ENCODE measurements around the gene AGPS.

AGPS gene

DNA sequence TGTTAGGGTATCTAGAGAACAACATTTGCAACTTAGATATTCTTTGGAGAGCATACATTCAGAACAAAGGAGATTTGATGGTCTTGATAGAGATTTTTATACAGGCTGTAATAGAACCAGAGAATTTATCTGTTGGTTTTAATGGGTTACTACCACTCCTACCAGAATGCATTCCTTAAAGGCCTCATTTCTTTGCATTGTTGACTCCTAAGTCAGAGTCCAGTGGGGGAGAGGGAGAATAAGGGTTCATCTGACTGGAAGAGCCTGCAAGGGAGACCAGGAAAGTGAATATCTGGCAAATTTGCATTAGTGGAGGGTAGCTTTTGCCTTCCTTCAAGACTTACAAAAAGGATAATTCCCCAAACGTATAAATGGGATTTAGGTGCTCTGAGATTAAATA is 29.7 kb downstream of the AGPS start:
- no peak for TF ChIP-seq ZNF76 (tag by site-specific recombination; IDR thresholded peaks at IDR 0.05; ENCODE audit: borderline replicate concordance, low read depth)
- no peak for TF ChIP-seq ZFP69B (tag by site-specific recombination; IDR thresholded peaks at IDR 0.05)
- no peak for TF ChIP-seq ZNF114 (tag by site-specific recombination; IDR thresholded peaks at IDR 0.05)
- no peak for TF ChIP-seq ZNF785 (tag by site-specific recombination; IDR thresholded peaks at IDR 0.05)
- TF ChIP-seq, protein P1, sequence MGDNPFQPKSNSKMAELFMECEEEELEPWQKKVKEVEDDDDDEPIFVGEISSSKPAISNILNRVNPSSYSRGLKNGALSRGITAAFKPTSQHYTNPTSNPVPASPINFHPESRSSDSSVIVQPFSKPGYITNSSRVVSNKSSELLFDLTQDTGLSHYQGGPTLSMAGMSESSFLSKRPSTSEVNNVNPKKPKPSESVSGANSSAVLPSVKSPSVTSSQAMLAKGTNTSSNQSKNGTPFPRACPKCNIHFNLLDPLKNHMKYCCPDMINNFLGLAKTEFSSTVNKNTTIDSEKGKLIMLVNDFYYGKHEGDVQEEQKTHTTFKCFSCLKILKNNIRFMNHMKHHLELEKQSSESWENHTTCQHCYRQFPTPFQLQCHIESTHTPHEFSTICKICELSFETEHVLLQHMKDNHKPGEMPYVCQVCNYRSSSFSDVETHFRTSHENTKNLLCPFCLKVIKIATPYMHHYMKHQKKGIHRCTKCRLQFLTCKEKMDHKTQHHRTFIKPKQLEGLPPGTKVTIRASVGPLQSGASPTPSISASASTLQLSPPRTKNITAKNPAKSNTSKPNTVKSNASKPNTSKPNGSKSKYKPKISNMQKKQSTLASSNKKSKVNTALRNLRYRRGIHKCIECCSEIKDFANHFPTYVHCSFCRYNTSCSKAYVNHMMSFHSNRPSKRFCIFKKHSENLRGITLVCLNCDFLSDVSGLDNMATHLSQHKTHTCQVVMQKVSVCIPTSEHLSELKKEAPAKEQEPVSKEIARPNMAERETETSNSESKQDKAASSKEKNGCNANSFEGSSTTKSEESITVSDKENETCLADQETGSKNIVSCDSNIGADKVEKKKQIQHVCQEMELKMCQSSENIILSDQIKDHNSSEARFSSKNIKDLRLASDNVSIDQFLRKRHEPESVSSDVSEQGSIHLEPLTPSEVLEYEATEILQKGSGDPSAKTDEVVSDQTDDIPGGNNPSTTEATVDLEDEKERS (tag by site-specific recombination; IDR thresholded peaks at IDR 0.05) = no peak
- TF ChIP-seq, protein P2, sequence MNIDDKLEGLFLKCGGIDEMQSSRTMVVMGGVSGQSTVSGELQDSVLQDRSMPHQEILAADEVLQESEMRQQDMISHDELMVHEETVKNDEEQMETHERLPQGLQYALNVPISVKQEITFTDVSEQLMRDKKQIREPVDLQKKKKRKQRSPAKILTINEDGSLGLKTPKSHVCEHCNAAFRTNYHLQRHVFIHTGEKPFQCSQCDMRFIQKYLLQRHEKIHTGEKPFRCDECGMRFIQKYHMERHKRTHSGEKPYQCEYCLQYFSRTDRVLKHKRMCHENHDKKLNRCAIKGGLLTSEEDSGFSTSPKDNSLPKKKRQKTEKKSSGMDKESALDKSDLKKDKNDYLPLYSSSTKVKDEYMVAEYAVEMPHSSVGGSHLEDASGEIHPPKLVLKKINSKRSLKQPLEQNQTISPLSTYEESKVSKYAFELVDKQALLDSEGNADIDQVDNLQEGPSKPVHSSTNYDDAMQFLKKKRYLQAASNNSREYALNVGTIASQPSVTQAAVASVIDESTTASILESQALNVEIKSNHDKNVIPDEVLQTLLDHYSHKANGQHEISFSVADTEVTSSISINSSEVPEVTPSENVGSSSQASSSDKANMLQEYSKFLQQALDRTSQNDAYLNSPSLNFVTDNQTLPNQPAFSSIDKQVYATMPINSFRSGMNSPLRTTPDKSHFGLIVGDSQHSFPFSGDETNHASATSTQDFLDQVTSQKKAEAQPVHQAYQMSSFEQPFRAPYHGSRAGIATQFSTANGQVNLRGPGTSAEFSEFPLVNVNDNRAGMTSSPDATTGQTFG (tag by site-specific recombination; IDR thresholded peaks at IDR 0.05; ENCODE audit: borderline replicate concordance) = no peak
- TF ChIP-seq, protein P3, sequence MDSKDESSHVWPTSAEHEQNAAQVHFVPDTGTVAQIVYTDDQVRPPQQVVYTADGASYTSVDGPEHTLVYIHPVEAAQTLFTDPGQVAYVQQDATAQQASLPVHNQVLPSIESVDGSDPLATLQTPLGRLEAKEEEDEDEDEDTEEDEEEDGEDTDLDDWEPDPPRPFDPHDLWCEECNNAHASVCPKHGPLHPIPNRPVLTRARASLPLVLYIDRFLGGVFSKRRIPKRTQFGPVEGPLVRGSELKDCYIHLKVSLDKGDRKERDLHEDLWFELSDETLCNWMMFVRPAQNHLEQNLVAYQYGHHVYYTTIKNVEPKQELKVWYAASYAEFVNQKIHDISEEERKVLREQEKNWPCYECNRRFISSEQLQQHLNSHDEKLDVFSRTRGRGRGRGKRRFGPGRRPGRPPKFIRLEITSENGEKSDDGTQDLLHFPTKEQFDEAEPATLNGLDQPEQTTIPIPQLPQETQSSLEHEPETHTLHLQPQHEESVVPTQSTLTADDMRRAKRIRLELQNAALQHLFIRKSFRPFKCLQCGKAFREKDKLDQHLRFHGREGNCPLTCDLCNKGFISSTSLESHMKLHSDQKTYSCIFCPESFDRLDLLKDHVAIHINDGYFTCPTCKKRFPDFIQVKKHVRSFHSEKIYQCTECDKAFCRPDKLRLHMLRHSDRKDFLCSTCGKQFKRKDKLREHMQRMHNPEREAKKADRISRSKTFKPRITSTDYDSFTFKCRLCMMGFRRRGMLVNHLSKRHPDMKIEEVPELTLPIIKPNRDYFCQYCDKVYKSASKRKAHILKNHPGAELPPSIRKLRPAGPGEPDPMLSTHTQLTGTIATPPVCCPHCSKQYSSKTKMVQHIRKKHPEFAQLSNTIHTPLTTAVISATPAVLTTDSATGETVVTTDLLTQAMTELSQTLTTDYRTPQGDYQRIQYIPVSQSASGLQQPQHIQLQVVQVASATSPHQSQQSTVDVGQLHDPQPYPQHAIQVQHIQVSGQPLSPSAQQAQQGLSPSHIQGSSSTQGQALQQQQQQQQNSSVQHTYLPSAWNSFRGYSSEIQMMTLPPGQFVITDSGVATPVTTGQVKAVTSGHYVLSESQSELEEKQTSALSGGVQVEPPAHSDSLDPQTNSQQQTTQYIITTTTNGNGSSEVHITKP (tag by site-specific recombination; IDR thresholded peaks at IDR 0.05) = no peak
- TF ChIP-seq, protein P4, sequence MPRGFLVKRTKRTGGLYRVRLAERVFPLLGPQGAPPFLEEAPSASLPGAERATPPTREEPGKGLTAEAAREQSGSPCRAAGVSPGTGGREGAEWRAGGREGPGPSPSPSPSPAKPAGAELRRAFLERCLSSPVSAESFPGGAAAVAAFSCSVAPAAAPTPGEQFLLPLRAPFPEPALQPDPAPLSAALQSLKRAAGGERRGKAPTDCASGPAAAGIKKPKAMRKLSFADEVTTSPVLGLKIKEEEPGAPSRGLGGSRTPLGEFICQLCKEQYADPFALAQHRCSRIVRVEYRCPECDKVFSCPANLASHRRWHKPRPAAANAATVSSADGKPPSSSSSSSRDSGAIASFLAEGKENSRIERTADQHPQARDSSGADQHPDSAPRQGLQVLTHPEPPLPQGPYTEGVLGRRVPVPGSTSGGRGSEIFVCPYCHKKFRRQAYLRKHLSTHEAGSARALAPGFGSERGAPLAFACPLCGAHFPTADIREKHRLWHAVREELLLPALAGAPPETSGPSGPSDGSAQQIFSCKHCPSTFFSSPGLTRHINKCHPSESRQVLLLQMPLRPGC (tag by site-specific recombination; IDR thresholded peaks at IDR 0.05) = no peak
- TF ChIP-seq ZNF423 (tag by site-specific recombination; IDR thresholded peaks at IDR 0.05) = no peak
- no peak for TF ChIP-seq GLI4 (tag by site-specific recombination; IDR thresholded peaks at IDR 0.05)
- TF ChIP-seq SP2 (tag by site-specific recombination; IDR thresholded peaks at IDR 0.05) = no peak
- TF ChIP-seq ZNF658 (tag by site-specific recombination; IDR thresholded peaks at IDR 0.05) = no peak
- TF ChIP-seq OVOL3 (tag by site-specific recombination; IDR thresholded peaks at IDR 0.05) = no peak
- no peak for TF ChIP-seq TCF7L2 (IDR thresholded peaks at IDR 0.05; ENCODE audit: borderline replicate concordance, low read depth, low read length)
- no peak for TF ChIP-seq ZNF624 (tag by site-specific recombination; IDR thresholded peaks at IDR 0.05)
- no peak for TF ChIP-seq ZNF404 (tag by site-specific recombination; IDR thresholded peaks at IDR 0.05)
- no peak for TF ChIP-seq ZNF626 (tag by site-specific recombination; IDR thresholded peaks at IDR 0.05)
- Histone ChIP-seq H3K9me3 (ENCODE audit: control insufficient read depth, insufficient read depth, low read depth, low read length) (no peaks in the 10 kb centered on the region), H3K36me3 (ENCODE audit: control insufficient read depth in 2 of 2, insufficient read depth in 1 of 2, low read length in 2 of 2) (peaks cover 0 to 4% of the 10 kb centered on the region in 2 experiments; a peak in 1 of 3 replicates), H3K4me1 (ENCODE audit: control insufficient read depth, insufficient read depth, low read length) (no peaks in the 10 kb centered on the region; the same call in 1 of the 2 replicates), H3K27ac (ENCODE audit: extremely low read depth, low read depth, low read length) (no peak overlapping the region), H3K4me3 (ENCODE audit: low read depth, low read length) (no peak overlapping the region)
- CTCF ChIA-PET = no interaction called here
- POLR2A ChIA-PET = no interaction called here

Measured in HEK293 (cell line).